ENCODE measurements around the gene SLC10A3.

Gene SLC10A3

DNA sequence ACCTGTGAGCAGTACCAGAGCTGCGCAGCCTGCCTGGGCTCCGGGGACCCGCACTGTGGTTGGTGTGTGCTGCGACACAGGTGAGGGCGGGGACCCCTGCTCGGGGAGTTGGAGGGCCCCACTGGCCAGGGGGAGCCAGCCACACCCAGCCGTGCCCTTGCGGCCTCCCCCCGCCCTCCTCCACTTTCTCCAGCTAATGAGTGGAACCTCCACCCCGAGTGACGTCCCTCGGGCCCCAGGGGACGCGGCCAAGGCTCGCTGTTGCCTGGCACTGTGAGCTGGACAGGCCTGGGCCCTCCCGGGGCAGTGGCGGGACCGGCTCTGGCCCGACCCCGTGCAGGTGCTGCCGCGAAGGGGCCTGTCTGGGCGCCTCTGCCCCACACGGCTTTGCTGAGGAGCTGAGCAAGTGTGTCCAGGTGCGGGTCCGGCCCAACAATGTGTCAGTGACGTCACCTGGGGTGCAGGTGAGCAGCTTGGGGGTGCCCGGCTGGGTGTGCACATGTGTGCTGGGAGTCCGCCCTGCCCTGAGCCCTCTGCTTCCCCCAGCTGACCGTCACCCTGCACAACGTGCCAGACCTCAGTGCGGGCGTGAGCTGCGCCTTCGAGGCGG lies 26.7 kb downstream of the SLC10A3 start:
- TF ChIP-seq CTCF (IDR thresholded peaks at IDR 0.05; ENCODE audit: low read length, missing control alignments) = no peak
- no peak overlapping the region for H3K4me3 ChIP-seq (replicated peaks; ENCODE audit: low read depth, low read length)
- DNase-seq (ENCODE audit: low read depth) = no peak

GRCh38 chrX:154462396-154462795 lies 28.0 kb downstream of the SLC10A3 start:
- H3K4me3 ChIP-seq (replicated peaks; ENCODE audit: low read depth, low read length) = no peak overlapping the region
- TF ChIP-seq CTCF (IDR thresholded peaks at IDR 0.05; ENCODE audit: low read length, missing control alignments) = no peak
- DNase-seq (ENCODE audit: low read depth) = no peak

DNA sequence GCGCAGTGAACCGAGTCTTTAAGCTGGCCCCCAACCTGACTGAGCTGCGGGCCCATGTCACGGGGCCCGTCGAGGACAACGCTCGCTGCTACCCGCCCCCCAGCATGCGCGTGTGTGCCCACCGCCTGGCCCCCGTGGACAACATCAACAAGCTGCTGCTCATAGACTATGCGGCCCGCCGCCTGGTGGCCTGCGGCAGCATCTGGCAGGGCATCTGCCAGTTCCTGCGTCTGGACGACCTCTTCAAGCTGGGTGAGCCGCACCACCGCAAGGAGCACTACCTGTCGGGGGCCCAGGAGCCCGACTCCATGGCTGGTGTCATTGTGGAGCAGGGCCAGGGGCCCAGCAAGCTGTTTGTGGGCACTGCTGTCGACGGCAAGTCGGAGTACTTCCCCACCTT lies 30.1 kb downstream of the SLC10A3 start:
- DNase-seq (ENCODE audit: low read depth) = no peak
- TF ChIP-seq CTCF (IDR thresholded peaks at IDR 0.05; ENCODE audit: low read length, missing control alignments) = no peak
- H3K4me3 ChIP-seq (replicated peaks; ENCODE audit: low read depth, low read length) = no peak overlapping the region

GRCh38 chrX:154459832-154460231 lies 30.6 kb downstream of the SLC10A3 start:
- no peak for TF ChIP-seq CTCF (IDR thresholded peaks at IDR 0.05; ENCODE audit: low read length, missing control alignments)
- DNase-seq (ENCODE audit: low read depth) = no peak
- H3K4me3 ChIP-seq (replicated peaks; ENCODE audit: low read depth, low read length) = peak overlapping the region; percentile 69

- peak overlapping the region; percentile 69 for H3K4me3 ChIP-seq (replicated peaks; ENCODE audit: low read depth, low read length)
- TF ChIP-seq CTCF (IDR thresholded peaks at IDR 0.05; ENCODE audit: low read length, missing control alignments) = no peak
Measured at GRCh38 chrX:154458954-154459778, 31.3 kb downstream of the SLC10A3 start.

DNA sequence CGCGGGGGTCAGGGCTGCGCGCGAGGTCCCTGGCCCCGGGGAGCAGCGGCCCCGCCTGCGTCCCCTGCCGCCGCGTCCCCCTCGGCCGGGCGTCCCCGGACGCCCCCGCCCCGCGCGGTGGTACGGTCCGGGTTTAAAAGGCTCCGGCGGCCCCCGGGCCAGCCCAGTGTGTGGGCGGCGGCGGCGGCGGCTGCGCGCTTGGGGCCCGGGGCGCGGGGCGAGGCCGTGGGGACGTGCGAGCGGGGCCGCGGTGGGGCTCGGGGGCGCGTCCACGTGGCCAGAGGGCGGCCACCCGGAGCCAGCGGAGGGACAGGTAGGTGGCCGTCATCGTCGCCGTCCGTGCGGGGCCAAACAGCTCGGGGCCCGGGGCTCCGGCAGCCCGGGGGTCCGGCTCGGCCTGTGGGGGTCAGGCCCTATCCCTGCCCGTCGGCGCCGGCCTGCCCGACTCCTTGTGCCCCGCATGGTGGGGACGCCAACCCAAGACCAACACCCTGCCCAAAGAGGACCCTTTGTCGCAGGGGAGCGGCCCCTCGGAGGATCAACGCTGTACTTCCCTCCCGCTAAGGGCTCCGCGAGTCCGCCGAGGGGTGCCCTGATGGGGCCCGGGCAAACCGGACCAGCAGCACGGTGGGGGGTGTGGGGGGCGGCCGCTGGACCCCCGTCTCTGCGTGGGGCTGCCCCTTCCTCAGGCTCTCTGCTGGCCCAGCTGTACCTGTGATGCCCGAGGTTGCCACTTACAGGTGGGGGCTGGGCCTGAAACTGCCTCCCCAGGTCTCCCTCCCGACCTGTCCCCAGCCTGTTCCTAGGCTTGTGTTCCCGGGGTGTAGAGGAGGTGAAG lies 32.1 kb downstream of the SLC10A3 start, which contains the start of gene PLXNA3:
PLXNA3 (plus strand) TSS at position 166 of the 838 bp plus-strand sequence. CDS start 1,903 bp downstream, outside the sequence.
- DNase-seq (ENCODE audit: low read depth) = no peak
- no peak for TF ChIP-seq CTCF (IDR thresholded peaks at IDR 0.05; ENCODE audit: low read length, missing control alignments)

More at GRCh38 chrX:154458954-154459778, 31.3 kb downstream of the SLC10A3 start:
- no peak for DNase-seq (ENCODE audit: low read depth)

More for the DNA sequence above, 32.1 kb downstream of the SLC10A3 start, which contains the start of gene PLXNA3:
- H3K4me3 ChIP-seq (replicated peaks; ENCODE audit: low read depth, low read length) = peak within 1 kb of the TSS; percentile 69
